Fibroblast of peridontal ligament (primary cell): ENCODE measurements around the gene GID8.

Experiments used
- DNase-seq: peaks from one replicate; pipeline ENCODE4 v3.0.0-alpha.2; 2010; ENCODE audit errors: extremely low read depth

Gene GID8

GRCh38 chr20:62970307-62971210 lies 32.6 kb downstream of the GID8 start:
- DNase-seq: no peak

DNA sequence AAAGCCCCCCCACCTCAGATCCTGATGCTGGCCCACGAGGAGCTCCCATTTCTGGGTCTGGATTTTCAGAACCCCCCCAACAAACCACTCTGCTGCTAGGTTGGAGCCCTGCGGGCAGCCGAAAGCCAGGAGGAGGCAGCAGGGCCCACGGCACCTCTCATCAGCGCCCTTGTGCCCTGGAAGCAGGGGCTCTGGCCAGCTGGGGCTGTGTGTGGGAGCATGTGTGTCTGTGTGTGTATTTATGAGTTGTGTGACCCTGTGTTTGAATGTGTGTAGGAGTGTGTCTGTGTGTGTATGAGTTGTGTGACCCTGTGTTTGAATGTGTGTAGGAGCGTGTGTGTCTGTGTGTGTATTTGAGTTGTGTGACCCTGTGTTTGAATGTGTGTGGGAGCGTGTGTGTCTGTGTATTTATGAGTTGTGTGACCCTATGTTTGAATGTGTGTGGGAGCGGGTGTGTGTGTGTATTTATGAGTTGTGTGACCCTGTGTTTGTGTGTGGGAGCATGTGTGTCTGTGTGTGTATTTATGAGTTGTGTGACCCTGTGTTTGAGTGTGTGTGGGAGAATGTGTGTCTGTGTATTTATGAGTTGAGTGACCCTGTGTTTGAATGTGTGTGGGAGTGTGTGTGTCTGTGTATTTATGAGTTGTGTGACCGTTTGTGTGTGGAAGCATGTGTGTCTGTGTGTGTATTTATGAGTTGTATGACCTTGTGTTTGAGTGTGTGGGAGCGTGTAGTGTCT lies 33.4 kb downstream of the GID8 start:
- DNase-seq: no peak

GRCh38 chr20:62971950-62972844 lies 34.2 kb downstream of the GID8 start:
- peak; percentile 65 for DNase-seq

DNA sequence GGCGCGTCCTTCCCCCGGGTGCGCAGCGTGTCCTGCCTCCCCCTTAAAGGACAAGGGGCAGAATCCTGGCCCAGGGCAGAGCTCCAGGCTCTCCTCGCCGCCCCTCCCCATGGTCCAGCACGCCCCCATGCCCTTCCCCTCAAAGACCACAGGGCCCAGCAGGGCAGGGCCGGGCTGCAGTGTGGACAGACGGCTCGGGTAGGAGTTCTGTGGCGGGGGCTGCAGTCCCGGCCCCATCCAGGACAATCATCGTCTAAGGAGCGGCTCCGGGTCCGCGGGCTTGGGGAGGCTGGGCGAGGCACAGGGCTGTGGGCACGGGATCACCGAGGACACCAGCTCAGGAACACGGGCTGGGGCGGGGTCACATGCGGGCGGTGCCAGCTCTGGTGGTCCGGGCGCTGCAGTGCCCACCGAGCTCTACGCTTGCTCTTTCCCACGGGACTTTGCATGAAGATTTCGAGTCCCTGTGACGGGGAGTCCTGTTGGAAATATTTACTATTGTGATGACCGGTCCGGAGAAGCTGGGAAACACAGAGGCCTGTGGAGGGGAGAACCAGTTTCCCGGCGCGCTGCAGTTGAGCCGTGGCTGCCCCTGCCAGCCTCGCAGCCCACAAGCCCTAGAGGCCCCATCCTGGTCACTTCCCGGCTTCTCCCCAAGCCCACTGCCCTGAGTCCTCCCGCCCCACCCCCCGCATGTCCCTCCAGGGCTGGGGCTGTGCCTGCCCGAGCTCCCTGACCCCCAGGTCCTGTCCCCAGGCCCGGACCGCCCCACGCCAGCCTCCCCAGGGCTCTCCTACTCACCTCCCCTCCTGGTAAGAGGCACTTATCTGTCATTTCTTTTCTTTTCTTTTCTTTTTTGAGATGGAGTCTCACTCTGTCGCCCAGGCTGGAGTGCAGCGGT lies 35.1 kb downstream of the GID8 start:
- no peak for DNase-seq

- no peak for DNase-seq
Observed at GRCh38 chr20:62975251-62975760, 37.4 kb downstream of the GID8 start.

DNA sequence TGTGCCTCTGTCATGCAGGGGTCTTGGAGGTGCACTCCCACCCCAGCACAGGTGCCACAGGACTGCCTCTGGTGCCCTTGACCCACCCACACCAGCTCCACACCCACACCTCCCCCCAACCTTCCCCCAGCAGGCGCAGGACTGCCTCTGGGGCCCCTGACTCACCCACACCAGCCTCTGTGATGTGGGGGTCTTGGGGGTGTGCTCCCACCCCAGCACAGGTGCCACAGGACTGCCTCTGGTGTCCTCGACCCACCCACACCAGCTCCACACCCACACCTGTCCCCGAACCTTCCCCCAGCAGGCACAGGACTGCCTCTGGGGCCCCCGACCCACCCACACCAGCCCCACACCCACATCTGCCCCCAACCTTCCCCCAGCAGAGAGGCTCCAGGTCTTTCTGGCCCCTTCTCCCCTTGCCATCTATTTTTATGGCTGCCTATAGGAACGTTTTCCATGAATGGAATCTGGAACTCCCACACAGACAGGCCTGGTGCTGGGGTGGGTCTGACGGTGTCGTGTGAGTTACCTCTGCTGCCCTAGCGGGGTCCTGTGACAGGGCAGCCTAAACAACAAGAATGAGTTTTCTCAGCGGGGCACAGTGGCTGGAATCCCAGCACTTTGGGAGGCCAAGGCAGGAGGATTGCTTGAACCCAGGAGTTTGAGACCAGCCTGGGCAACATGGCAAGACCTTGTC lies 38.0 kb downstream of the GID8 start:
- DNase-seq: no peak

DNA sequence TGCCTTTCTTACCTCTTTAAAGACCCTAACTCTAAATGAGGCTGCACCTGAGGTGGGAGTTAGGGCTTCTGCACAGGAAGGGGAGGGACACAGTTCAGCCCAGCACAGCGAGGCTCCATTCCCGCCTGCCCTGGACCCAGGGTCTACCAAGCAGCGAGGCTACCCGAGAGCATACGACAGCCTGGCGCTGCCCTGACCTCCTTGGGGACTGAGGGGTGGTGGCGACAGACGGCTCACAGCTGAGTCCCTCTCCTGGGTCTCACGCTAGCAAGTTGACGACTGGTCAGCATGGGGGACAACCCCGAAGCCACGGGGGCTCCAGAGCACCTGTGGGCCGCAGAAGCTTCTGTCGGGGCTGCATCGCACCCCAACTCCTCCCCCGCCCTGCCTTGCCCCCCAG lies 38.9 kb downstream of the GID8 start:
- no peak for DNase-seq

DNA sequence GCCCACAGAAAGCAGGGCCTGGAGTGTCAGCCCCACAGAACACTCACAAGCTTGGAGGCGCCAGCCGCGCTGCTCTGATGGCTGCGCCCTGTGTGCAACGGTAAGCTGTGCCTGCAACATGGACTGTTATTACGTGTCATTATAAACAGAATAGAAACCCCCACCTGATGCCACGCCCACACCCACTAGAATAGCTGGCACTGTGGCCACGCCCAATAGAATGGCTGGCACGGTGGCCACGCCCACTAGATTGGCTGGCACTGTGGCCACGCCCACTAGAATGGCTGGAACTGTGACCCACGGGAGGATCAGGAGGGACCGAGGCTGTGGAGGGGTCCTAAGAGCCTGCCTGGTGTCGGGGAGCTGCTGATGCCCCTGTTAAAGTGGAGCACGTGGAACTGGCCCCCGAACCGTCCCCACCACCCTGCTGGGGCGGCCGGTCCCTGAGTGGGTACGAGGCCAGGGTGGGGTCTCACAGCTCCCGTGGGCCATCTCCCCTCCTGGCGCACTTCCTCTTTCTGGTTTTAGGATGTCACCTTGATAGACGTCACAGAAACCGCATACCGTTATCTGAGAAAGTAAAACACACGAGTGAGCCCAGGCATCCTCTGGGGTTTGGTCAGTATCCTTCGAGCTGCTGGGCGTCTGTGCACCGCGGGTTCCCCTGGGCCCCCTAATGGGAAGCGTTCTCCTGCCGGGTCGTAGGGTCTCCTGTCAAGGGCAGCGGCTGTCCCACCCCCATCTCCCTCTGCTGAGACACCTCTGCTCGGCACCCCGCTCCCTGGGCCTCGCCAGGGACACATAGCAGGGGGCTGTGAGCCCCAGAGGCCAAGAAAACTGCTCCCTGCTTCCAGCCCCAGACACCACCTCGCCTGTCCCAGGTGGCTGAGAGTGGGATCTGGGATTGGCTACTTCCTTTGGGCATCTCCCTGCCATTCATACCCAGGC lies 39.9 kb downstream of the GID8 start:
- DNase-seq: no peak

GRCh38 chr20:62978561-62978943 lies 40.6 kb downstream of the GID8 start:
- DNase-seq: no peak

GRCh38 chr20:62979310-62979709 lies 41.4 kb downstream of the GID8 start:
- DNase-seq: no peak

DNA sequence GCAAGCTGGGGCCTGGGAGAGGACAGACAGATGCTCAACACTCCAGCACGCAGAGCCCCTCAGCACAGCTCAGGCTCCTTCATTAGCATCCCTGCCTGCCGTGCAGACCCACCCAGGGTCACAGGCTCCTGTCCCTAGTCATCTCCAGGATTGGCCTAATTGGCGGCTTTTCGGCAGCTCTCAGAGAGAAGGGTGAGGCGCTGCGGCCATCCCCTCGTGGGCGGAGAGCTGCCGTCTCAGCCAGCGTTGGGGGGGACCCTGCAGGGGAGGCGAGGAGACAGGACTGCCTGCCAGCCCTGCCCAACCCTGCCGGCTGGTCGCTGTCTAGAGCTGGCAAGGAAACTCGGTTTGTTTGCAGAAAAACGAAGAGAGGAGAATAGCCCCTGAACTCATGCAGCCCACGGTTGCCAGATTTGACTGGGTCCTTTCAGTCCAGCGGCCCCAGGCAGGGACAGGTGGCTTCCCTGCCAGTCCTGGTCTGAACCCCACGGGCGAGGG lies 42.0 kb downstream of the GID8 start:
- DNase-seq: no peak

DNA sequence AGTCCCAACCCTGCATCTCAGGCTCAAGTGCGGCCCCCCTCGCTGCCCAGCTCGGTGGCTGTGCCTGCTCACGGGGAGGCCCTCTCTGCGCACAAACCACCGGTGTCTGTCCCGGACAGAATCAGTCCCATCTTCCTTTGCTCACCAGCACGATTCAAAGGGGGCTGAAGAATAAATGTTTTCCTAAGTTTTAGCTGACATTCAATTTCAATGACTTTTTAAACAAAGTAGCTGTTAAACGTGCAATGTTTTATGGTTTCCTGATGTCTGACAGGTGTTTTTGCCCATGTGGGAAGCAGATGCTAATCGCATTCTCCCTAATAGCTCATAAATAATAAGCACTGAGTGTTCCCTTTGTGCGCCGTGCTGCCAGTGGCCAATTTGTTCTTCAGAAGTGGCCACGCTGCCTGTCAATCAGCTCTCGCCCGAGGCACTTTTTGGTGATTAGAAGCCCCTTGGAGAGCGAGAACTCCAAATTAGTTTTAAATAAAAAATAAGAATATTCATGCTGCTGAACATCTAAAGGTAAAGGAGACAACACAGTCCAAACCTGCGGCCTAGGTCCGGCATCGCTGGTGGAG lies 42.5 kb downstream of the GID8 start:
- no peak for DNase-seq

GRCh38 chr20:62980970-62981369 lies 43.0 kb downstream of the GID8 start:
- no peak for DNase-seq

DNA sequence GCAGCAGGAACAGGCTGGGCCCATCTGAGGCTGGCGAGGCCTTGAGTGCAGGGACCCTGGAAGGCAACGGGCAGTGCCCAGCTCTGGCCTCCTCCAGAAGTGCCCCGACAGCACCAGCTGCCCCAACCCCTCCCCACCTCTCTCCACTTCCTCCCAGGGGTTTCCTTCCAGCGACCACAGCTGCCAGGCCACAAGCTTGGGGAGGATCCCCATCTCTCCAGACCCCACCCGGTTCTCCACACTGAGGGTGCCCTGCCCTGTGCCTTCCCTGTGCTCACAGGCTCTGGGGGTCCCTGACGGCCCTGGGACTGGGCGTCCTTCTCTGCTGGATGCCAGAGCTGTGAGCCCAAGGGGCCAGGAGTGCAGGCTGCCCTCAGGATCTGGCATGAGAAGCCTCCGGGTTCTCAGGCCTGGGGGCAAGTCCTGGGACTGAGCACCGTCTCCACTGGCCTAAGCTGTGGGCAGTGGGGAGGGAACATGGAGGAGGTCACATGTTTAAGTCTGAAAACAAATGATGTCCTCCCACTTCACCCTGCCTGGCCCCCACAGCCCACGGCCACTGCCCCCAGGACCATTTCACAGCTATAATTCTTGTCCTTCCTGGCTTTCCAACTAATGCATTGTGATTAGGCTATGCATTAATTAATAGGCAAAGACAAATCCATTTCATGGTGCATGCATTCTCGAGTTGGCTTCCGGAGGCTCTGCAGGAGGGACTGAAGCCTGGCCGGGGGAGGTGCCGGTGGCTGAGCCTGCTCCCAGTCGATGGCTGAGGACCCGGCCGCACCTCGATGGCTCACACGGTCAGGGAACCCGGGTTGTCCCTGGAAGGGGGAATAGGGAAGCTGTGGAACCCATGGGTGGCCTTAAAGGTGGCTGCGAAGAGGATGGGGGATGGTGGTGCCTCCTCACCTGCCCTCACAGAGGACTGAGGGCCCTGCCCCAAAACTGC lies 44.5 kb downstream of the GID8 start:
- DNase-seq: no peak

- no peak for DNase-seq
Observed at GRCh38 chr20:62983210-62983609, 45.3 kb downstream of the GID8 start.

GRCh38 chr20:62984666-62985443 lies 46.9 kb downstream of the GID8 start:
- DNase-seq: no peak

DNA sequence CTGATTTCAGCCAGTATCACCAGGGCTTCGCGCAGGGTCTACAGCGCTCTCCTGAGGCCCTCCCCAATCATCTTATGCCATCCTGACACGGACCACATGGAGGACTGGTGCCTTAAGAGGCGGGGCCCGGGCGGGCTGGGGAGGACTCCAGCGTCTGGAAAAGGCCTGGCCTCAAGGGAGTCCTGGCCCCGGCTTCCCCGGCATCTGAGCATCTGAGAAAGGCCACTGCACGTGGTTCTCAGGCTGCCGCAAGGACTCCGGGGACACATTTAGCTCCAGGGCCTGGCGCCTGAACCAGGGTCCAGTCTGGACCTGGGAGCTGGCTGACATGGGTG lies 47.5 kb downstream of the GID8 start:
- DNase-seq: no peak
